Islet precursor cell (in vitro differentiated cells): Measurements from ENCODE around the gene UQCC5.

Experiments used
- DNase-seq: peaks from one replicate; pipeline ENCODE4 v3.0.0-alpha.2; 2018

UQCC5 gene

GRCh38 chr3:52535411-52536111 lies 844 bp upstream of the UQCC5 start:
- DNase-seq: no peak

GRCh38 chr3:52536112-52536368 lies 365 bp upstream of the UQCC5 start:
- no peak for DNase-seq

GRCh38 chr3:52537165-52537620 lies 788 bp downstream of the UQCC5 start:
- DNase-seq: peak; percentile 46

- no peak for DNase-seq
These were observed 1.5 kb downstream of the UQCC5 start for GRCh38 chr3:52537726-52538421.

GRCh38 chr3:52539010-52539653 lies 2.7 kb downstream of the UQCC5 start:
- no peak for DNase-seq

GRCh38 chr3:52541050-52541449 lies 4.6 kb downstream of the UQCC5 start:
- no peak for DNase-seq

GRCh38 chr3:52544937-52545336 lies 8.5 kb downstream of the UQCC5 start:
- DNase-seq: no peak

GRCh38 chr3:52546111-52546901 lies 9.9 kb downstream of the UQCC5 start:
- DNase-seq: no peak

GRCh38 chr3:52547143-52547542 lies 10.7 kb downstream of the UQCC5 start:
- DNase-seq: no peak

- no peak for DNase-seq
These were observed 14.7 kb downstream of the UQCC5 start for GRCh38 chr3:52551118-52551517.

- DNase-seq: no peak
These were observed 15.7 kb downstream of the UQCC5 start for GRCh38 chr3:52552089-52552488.

- DNase-seq: no peak
These were observed 17.8 kb downstream of the UQCC5 start for GRCh38 chr3:52554026-52554755.

- DNase-seq: no peak
These were observed 18.7 kb downstream of the UQCC5 start for GRCh38 chr3:52555056-52555455.

GRCh38 chr3:52557011-52557960 lies 20.9 kb downstream of the UQCC5 start:
- no peak for DNase-seq

GRCh38 chr3:52558436-52558835 lies 22.0 kb downstream of the UQCC5 start:
- DNase-seq: no peak

GRCh38 chr3:52561028-52561747 lies 24.8 kb downstream of the UQCC5 start:
- DNase-seq: no peak

GRCh38 chr3:52563984-52564383 lies 27.6 kb downstream of the UQCC5 start:
- DNase-seq: no peak

GRCh38 chr3:52568069-52568468 lies 31.7 kb downstream of the UQCC5 start:
- DNase-seq: no peak

- no peak for DNase-seq
These were observed 33.7 kb downstream of the UQCC5 start for GRCh38 chr3:52570076-52570475.

- DNase-seq: no peak
These were observed 35.8 kb downstream of the UQCC5 start for GRCh38 chr3:52572221-52572620.
